Neutrophil (primary cell): ENCODE data around the gene NBEAL2.

Experiments
- H3K27ac ChIP-seq: fragments of 200-600 bp; sonication (generic); 2 replicates; pipeline ENCODE4 v1.5.1; 2016; ENCODE audit warnings: mild to moderate bottlenecking, moderate library complexity
- H3K27me3 ChIP-seq: fragments of 200-600 bp; sonication (generic); 2 replicates; pipeline ENCODE4 v1.6.0; 2016; ENCODE audit warnings: mild to moderate bottlenecking
- H3K36me3 ChIP-seq: fragments of 200-600 bp; sonication (generic); 2 replicates; pipeline ENCODE4 v1.5.1; 2017
- H3K4me1 ChIP-seq, 2 experiments: fragments of 200-600 bp in 1 of 2; sonication (generic) in 1 of 2; 1 replicate in 1 of 2; 2 replicates in 1 of 2; pipeline versions ENCODE4 v1.5.1 to v1.6.1; 2013 to 2016; ENCODE audit warnings: low read depth in 1 of 2, low read length in 1 of 2, mild to moderate bottlenecking in 1 of 2, moderate library complexity in 1 of 2; ENCODE audit not compliant: control insufficient read depth in 1 of 2, insufficient read depth in 1 of 2
- H3K4me3 ChIP-seq, 2 experiments: fragments of 200-600 bp in 1 of 2; sonication (generic) in 1 of 2; 1 replicate in 1 of 2; 2 replicates in 1 of 2; pipeline ENCODE4 v1.5.1; 2013 to 2016; ENCODE audit warnings: low read depth in 1 of 2, low read length in 1 of 2, mild to moderate bottlenecking in 1 of 2, moderate library complexity in 1 of 2
- H3K9me3 ChIP-seq: fragments of 200-600 bp; sonication (generic); 2 replicates; pipeline ENCODE4 v1.5.1; 2016
- CTCF ChIP-seq: fragments of 200-600 bp; sonication (generic); IDR thresholded peaks from 2 replicates; pipeline ENCODE4 v1.5.1; 2016; ENCODE audit warnings: antibody characterized with exemption

NBEAL2 gene

GRCh38 chr3:47010111-47010712 lies 30.7 kb downstream of the NBEAL2 start:
- peaks cover 95% of the 10 kb centered on the region for H3K36me3 ChIP-seq
- no peak overlapping the region for H3K4me3 ChIP-seq
- no peak for TF ChIP-seq CTCF
- H3K9me3 ChIP-seq: peaks cover 6% of the 10 kb centered on the region
- peaks cover 0 to 12% of the 10 kb centered on the region in 2 experiments for H3K4me1 ChIP-seq
- H3K27me3 ChIP-seq: no peaks in the 10 kb centered on the region
- peak overlapping the region; percentile 59 for H3K27ac ChIP-seq

- Histone ChIP-seq H3K9me3 (peaks cover 6% of the 10 kb centered on the region), H3K27ac (peak overlapping the region; percentile 59), H3K27me3 (no peaks in the 10 kb centered on the region), H3K36me3 (peaks cover 95% of the 10 kb centered on the region), H3K4me3 (no peak overlapping the region), H3K4me1 (peaks cover 0 to 12% of the 10 kb centered on the region in 2 experiments)
- TF ChIP-seq CTCF: no peak
Measured at GRCh38 chr3:47010910-47011309, 31.4 kb downstream of the NBEAL2 start.

GRCh38 chr3:47011371-47011770 lies 31.9 kb downstream of the NBEAL2 start:
- no peak overlapping the region for H3K4me3 ChIP-seq
- peaks cover 6% of the 10 kb centered on the region for H3K9me3 ChIP-seq
- no peak for TF ChIP-seq CTCF
- H3K27me3 ChIP-seq: no peaks in the 10 kb centered on the region
- H3K4me1 ChIP-seq: peaks cover under 1 to 12% of the 10 kb centered on the region in 2 experiments
- peak overlapping the region; percentile 59 for H3K27ac ChIP-seq
- peaks cover 94% of the 10 kb centered on the region for H3K36me3 ChIP-seq

- no peak overlapping the region for H3K4me3 ChIP-seq
- H3K36me3 ChIP-seq: peaks cover 90% of the 10 kb centered on the region
- H3K27ac ChIP-seq: peak overlapping the region; percentile 43
- H3K27me3 ChIP-seq: no peaks in the 10 kb centered on the region
- peaks cover 12 to 24% of the 10 kb centered on the region in 2 experiments for H3K4me1 ChIP-seq
- TF ChIP-seq CTCF: no peak
- no peaks in the 10 kb centered on the region for H3K9me3 ChIP-seq
Measured at GRCh38 chr3:47012342-47013230, 33.1 kb downstream of the NBEAL2 start.

GRCh38 chr3:47013231-47013630 lies 33.8 kb downstream of the NBEAL2 start:
- Histone ChIP-seq H3K4me3 (no peak overlapping the region), H3K4me1 (peaks cover 19 to 30% of the 10 kb centered on the region in 2 experiments), H3K27ac (peak overlapping the region; percentile 43), H3K36me3 (peaks cover 83% of the 10 kb centered on the region), H3K9me3 (no peaks in the 10 kb centered on the region), H3K27me3 (no peaks in the 10 kb centered on the region)
- no peak for TF ChIP-seq CTCF
